ENCODE measurements around the gene SEMA3A.
"Not testable (repeated sequence)": the region's sequence is repeated elsewhere in the genome, so short reads cannot be mapped to it uniquely, and the experiment has no call there.

Gene SEMA3A

GRCh38 chr7:84154991-84155781 lies 39.4 kb downstream of the SEMA3A start:
- DNase-seq (ENCODE audit: low read depth in 2 of 2): no peak

- DNase-seq (ENCODE audit: low read depth in 2 of 2): no peak
These were observed 41.6 kb downstream of the SEMA3A start for GRCh38 chr7:84152995-84153394.

GRCh38 chr7:84150370-84150769 lies 44.2 kb downstream of the SEMA3A start:
- not testable (repeated sequence) for DNase-seq (ENCODE audit: low read depth in 2 of 2)

- DNase-seq (ENCODE audit: low read depth in 2 of 2): no peak
These were observed 45.0 kb downstream of the SEMA3A start for GRCh38 chr7:84149573-84149972.

- DNase-seq (ENCODE audit: low read depth in 2 of 2): no peak
These were observed 48.7 kb downstream of the SEMA3A start for GRCh38 chr7:84145892-84146291.

GRCh38 chr7:84144935-84145334 lies 49.7 kb downstream of the SEMA3A start:
- no peak for DNase-seq (ENCODE audit: low read depth in 2 of 2)

- DNase-seq (ENCODE audit: low read depth in 2 of 2): no peak
These were observed 50.1 kb downstream of the SEMA3A start for GRCh38 chr7:84144480-84144879.

- no peak for DNase-seq (ENCODE audit: low read depth in 2 of 2)
These were observed 51.9 kb downstream of the SEMA3A start for GRCh38 chr7:84142726-84143125.

GRCh38 chr7:84139986-84140729 lies 54.4 kb downstream of the SEMA3A start:
- DNase-seq (ENCODE audit: low read depth in 2 of 2): no peak

GRCh38 chr7:84138411-84138810 lies 56.2 kb downstream of the SEMA3A start:
- no peak for DNase-seq (ENCODE audit: low read depth in 2 of 2)

- no peak for DNase-seq (ENCODE audit: low read depth in 2 of 2)
These were observed 56.8 kb downstream of the SEMA3A start for GRCh38 chr7:84137812-84138211.

GRCh38 chr7:84136809-84137208 lies 57.8 kb downstream of the SEMA3A start:
- DNase-seq (ENCODE audit: low read depth in 2 of 2): no peak

- no peak for DNase-seq (ENCODE audit: low read depth in 2 of 2)
These were observed 58.3 kb downstream of the SEMA3A start for GRCh38 chr7:84136336-84136735.

- no peak for DNase-seq (ENCODE audit: low read depth in 2 of 2)
These were observed 60.4 kb downstream of the SEMA3A start for GRCh38 chr7:84134169-84134568.

- no peak for DNase-seq (ENCODE audit: low read depth in 2 of 2)
These were observed 68.9 kb downstream of the SEMA3A start for GRCh38 chr7:84125654-84126053.

- DNase-seq (ENCODE audit: low read depth in 2 of 2): no peak
These were observed 70.5 kb downstream of the SEMA3A start for GRCh38 chr7:84123965-84124547.

- no peak for DNase-seq (ENCODE audit: low read depth in 2 of 2)
These were observed 71.8 kb downstream of the SEMA3A start for GRCh38 chr7:84122582-84123360.

GRCh38 chr7:84117304-84117703 lies 77.3 kb downstream of the SEMA3A start:
- DNase-seq (ENCODE audit: low read depth in 2 of 2): no peak

GRCh38 chr7:84113906-84114850 lies 80.4 kb downstream of the SEMA3A start:
- DNase-seq (ENCODE audit: low read depth in 2 of 2): no peak

- DNase-seq (ENCODE audit: low read depth in 2 of 2): no peak
These were observed 81.3 kb downstream of the SEMA3A start for GRCh38 chr7:84113286-84113685.

GRCh38 chr7:84112771-84113170 lies 81.8 kb downstream of the SEMA3A start:
- DNase-seq (ENCODE audit: low read depth in 2 of 2): no peak
